H1 (cell line): ENCODE measurements around the gene GNAI2. TPM values are rescaled to one million over a fixed set of nuclear protein-coding genes. Genes with fewer than 3 reads are reported as not detected.
A peak's percentile ranks its signal among the peaks of the same experiment; 100 is the strongest.

Experiments used
- CTCF ChIA-PET: fragments of 300-600 bp; sonication (Branson Sonifier 250); formaldehyde crosslinking; loops from one replicate; lab custom pipeline; 2021; ENCODE audit not compliant: partially characterized antibody; lab: Charles Lee
- POLR2A ChIA-PET: fragments of 300-600 bp; sonication (Branson Sonifier 250); formaldehyde crosslinking; loops from one replicate; lab custom pipeline; 2021; ENCODE audit warnings: inconsistent platforms; ENCODE audit not compliant: partially characterized antibody; lab: Charles Lee
- DNase-seq, 2 experiments: peaks; one replicate each; pipeline versions ENCODE4 v3.0.0 to v3.0.0-alpha.2; 2010 to 2022; ENCODE audit warnings: low spot score in 2 of 2, low read depth in 1 of 2, mixed read lengths in 1 of 2
- FAIRE-seq: peaks from 2 replicates; lab custom pipeline; 2011; peaks lifted over from hg19 to GRCh38; lab: Jason Lieb, UNC
- H2AFZ ChIP-seq: 2 replicates; pipeline ENCODE4 v1.8.1; 2012; ENCODE audit warnings: low read length, inconsistent platforms
- H2AK5ac ChIP-seq: 2 replicates; pipeline ENCODE4 v1.6.1; 2013; ENCODE audit warnings: low read depth, low read length
- H2BK120ac ChIP-seq: replicated peaks from 2 replicates; pipeline ENCODE3; 2013; ENCODE audit warnings: low read depth, low read length, inconsistent platforms
- H2BK12ac ChIP-seq: 2 replicates; pipeline ENCODE4 v1.6.1; 2013; ENCODE audit warnings: low read depth, low read length
- H2BK15ac ChIP-seq: 2 replicates; pipeline ENCODE4 v1.6.1; 2013; ENCODE audit warnings: low read length
- H2BK20ac ChIP-seq: 2 replicates; pipeline ENCODE4 v1.6.1; 2013; ENCODE audit warnings: low read length
- H2BK5ac ChIP-seq: 2 replicates; pipeline ENCODE4 v1.6.1; 2013; ENCODE audit warnings: low read depth, low read length
- H3K14ac ChIP-seq: 2 replicates; pipeline ENCODE4 v1.6.1; 2013; ENCODE audit warnings: inconsistent platforms; ENCODE audit not compliant: insufficient read length
- H3K18ac ChIP-seq: 2 replicates; pipeline ENCODE4 v1.6.1; 2013; ENCODE audit warnings: low read length; ENCODE audit errors: extremely low read depth
- H3K23ac ChIP-seq: 2 replicates; pipeline ENCODE4 v1.6.1; 2013; ENCODE audit warnings: inconsistent platforms; ENCODE audit not compliant: insufficient read length
- H3K23me2 ChIP-seq: 2 replicates; pipeline ENCODE4 v1.6.1; 2013; ENCODE audit warnings: low read depth, low read length
- H3K27ac ChIP-seq: 2 replicates; pipeline ENCODE4 v1.6.1; 2011; ENCODE audit warnings: low read depth, low read length, inconsistent platforms
- H3K27me3 ChIP-seq, 4 experiments: replicated peaks in 1 of 4; 1 replicate in 1 of 4; 2 replicates in 3 of 4; pipeline versions ENCODE4 v1.6.1 to v1.8.1; 2011 to 2013; ENCODE audit warnings: low read length in 3 of 4, mild to moderate bottlenecking in 3 of 4, inconsistent platforms in 2 of 4, mixed read lengths in 2 of 4, moderate library complexity in 1 of 4; ENCODE audit not compliant: control insufficient read depth in 3 of 4, insufficient read depth in 3 of 4; ENCODE audit errors: extremely low read depth in 1 of 4
- H3K36me3 ChIP-seq, 4 experiments: 2 replicates each; pipeline versions ENCODE4 v1.6.1 to v1.8.1; 2011 to 2013; ENCODE audit warnings: mild to moderate bottlenecking in 4 of 4, low read length in 3 of 4, moderate library complexity in 2 of 4, control low read depth in 1 of 4, inconsistent platforms in 1 of 4; ENCODE audit not compliant: insufficient read depth in 4 of 4, control insufficient read depth in 2 of 4
- H3K4ac ChIP-seq: replicated peaks from 2 replicates; pipeline ENCODE3; 2013; ENCODE audit warnings: low read length, low read depth, mixed read lengths, inconsistent platforms; ENCODE audit not compliant: insufficient read length
- H3K4me1 ChIP-seq, 4 experiments: replicated peaks in 1 of 4; 1 replicate in 1 of 4; 2 replicates in 3 of 4; pipeline versions ENCODE4 v1.6.1 to v1.8.1; 2011 to 2013; ENCODE audit warnings: low read length in 3 of 4, inconsistent platforms in 2 of 4, mixed read lengths in 1 of 4; ENCODE audit not compliant: insufficient read depth in 4 of 4, control insufficient read depth in 3 of 4
- H3K4me2 ChIP-seq, 2 experiments: 2 replicates each; pipeline versions ENCODE4 v1.6.1 to v1.8.1; 2011 to 2013; ENCODE audit warnings: low read depth in 2 of 2, low read length in 2 of 2, control low read depth in 1 of 2, inconsistent platforms in 1 of 2, mild to moderate bottlenecking in 1 of 2; ENCODE audit not compliant: insufficient read depth in 1 of 2
- H3K4me3 ChIP-seq, 4 experiments: fragments of 200-600, 300-600 bp in 1 of 4; sonication (generic), shearing (Covaris generic), sonication (Bioruptor Twin) in 1 of 4; 2 replicates each; pipeline versions ENCODE4 v1.5.1 to v1.8.1; 2011 to 2016; ENCODE audit warnings: low read length in 4 of 4, low read depth in 3 of 4, control low read depth in 2 of 4, inconsistent platforms in 2 of 4, mild to moderate bottlenecking in 2 of 4, mixed read lengths in 1 of 4, moderate library complexity in 1 of 4; ENCODE audit not compliant: insufficient read depth in 2 of 4; ENCODE audit errors: extremely low read depth in 1 of 4
- H3K56ac ChIP-seq: replicated peaks from 2 replicates; pipeline ENCODE3; 2013; ENCODE audit warnings: low read depth, mild to moderate bottlenecking, mixed read lengths, low read length, inconsistent platforms; ENCODE audit not compliant: insufficient read length
- H3K79me1 ChIP-seq: 2 replicates; pipeline ENCODE4 v1.6.1; 2013; ENCODE audit warnings: low read depth, low read length, control low read depth
- H3K79me2 ChIP-seq, 2 experiments: 2 replicates each; pipeline versions ENCODE4 v1.6.1 to v1.8.1; 2012 to 2013; ENCODE audit warnings: low read length in 2 of 2, mild to moderate bottlenecking in 2 of 2, inconsistent platforms in 1 of 2; ENCODE audit not compliant: insufficient read depth in 2 of 2, control insufficient read depth in 1 of 2
- H3K9ac ChIP-seq, 4 experiments: replicated peaks in 1 of 4; 1 replicate in 1 of 4; 2 replicates in 3 of 4; pipeline versions ENCODE4 v1.6.1 to v1.8.1; 2011 to 2013; ENCODE audit warnings: low read depth in 3 of 4, low read length in 3 of 4, control low read depth in 2 of 4, mild to moderate bottlenecking in 2 of 4, moderate library complexity in 2 of 4, inconsistent platforms in 1 of 4; ENCODE audit errors: extremely low read depth in 1 of 4
- H3K9me3 ChIP-seq, 2 experiments: 2 replicates each; pipeline versions ENCODE4 v1.6.1 to v1.8.1; 2012 to 2013; ENCODE audit warnings: mild to moderate bottlenecking in 2 of 2, moderate library complexity in 2 of 2, control low read depth in 1 of 2, inconsistent platforms in 1 of 2, low read depth in 1 of 2, low read length in 1 of 2, mixed read lengths in 1 of 2; ENCODE audit not compliant: insufficient read depth in 2 of 2
- H4K20me1 ChIP-seq, 2 experiments: replicated peaks in 1 of 2; 2 replicates each; pipeline versions ENCODE3 to v1.8.1; 2011 to 2013; ENCODE audit warnings: inconsistent platforms in 2 of 2, low read length in 2 of 2, mild to moderate bottlenecking in 1 of 2; ENCODE audit not compliant: insufficient read depth in 2 of 2, control insufficient read depth in 1 of 2
- H4K5ac ChIP-seq: 2 replicates; pipeline ENCODE4 v1.6.1; 2013; ENCODE audit warnings: low read length, low read depth, mixed read lengths, inconsistent platforms; ENCODE audit not compliant: insufficient read length
- H4K8ac ChIP-seq: 2 replicates; pipeline ENCODE4 v1.8.0; 2013; ENCODE audit warnings: mild to moderate bottlenecking, moderate library complexity, low read length, inconsistent platforms; ENCODE audit not compliant: insufficient read depth; ENCODE audit errors: extremely low read depth
- H4K91ac ChIP-seq: replicated peaks from 2 replicates; pipeline ENCODE3; 2013; ENCODE audit warnings: low read length, mixed read lengths, inconsistent platforms; ENCODE audit not compliant: insufficient read length
- CREB1 ChIP-seq: IDR thresholded peaks from 2 replicates; pipeline ENCODE4 v1.6.1; 2012; ENCODE audit warnings: inconsistent platforms
- KDM1A ChIP-seq: fragments of 200-600, 300-600 bp; sonication (generic); IDR thresholded peaks from 2 replicates; pipeline ENCODE4 v1.7.1; 2016; ENCODE audit warnings: mild to moderate bottlenecking, low read length, borderline replicate concordance
- KDM4A ChIP-seq: IDR thresholded peaks from one replicate; pipeline ENCODE4 v1.7.1; 2012; ENCODE audit warnings: low read depth, mild to moderate bottlenecking, moderate library complexity, low read length, inconsistent platforms; ENCODE audit not compliant: severe bottlenecking
- RBBP5 ChIP-seq: IDR thresholded peaks from 2 replicates; pipeline ENCODE4 v1.7.1; 2012; ENCODE audit warnings: low read depth, mild to moderate bottlenecking, inconsistent platforms, low read length, moderate library complexity, borderline replicate concordance
- SP4 ChIP-seq: IDR thresholded peaks from 2 replicates; pipeline ENCODE4 v1.6.1; 2012; ENCODE audit warnings: low read length, inconsistent platforms
- WGBS, 2 experiments: shearing (Covaris generic) in 1 of 2; methylation state at CpG; one replicate each; pipeline versions ENCODE4 v1.1.6 to v1.1.7; 2013 to 2015; ENCODE audit warnings: low lambda C conversion rate in 2 of 2, mixed read lengths in 2 of 2, inconsistent platforms in 1 of 2, low coverage in 1 of 2, missing lambda C conversion rate in 1 of 2; ENCODE audit not compliant: insufficient replicate concordance in 2 of 2, insufficient coverage in 1 of 2, insufficient read length in 1 of 2; ENCODE audit errors: extremely low coverage in 1 of 2, missing lambda C conversion rate in 1 of 2; 5-methylcytosine and 5-hydroxymethylcytosine counted together
- polyA plus RNA-seq, 7 experiments: library from polyadenylated mRNA; depleted of rRNA in 3 of 7; stranded (reverse) in 5 of 7; unstranded in 2 of 7; fragments of >200 nt in 5 of 7; fragments of 200-250 nt in 2 of 7; gene quantifications; 1 replicate in 5 of 7; 2 replicates in 1 of 7; 4 replicates in 1 of 7; pipeline versions ENCODE4 v1.2.1 to v1.2.3, GENCODE V29; 2011 to 2013; ENCODE audit warnings: missing spikeins in 2 of 7, mixed read lengths in 2 of 7
- total RNA-seq: library from RNA; stranded (reverse); fragmentation: NEBNext Ultra II Directional; extraction: Animal tissue kit (Norgen Biotek cat#: 25700); gene quantifications from 2 replicates; pipeline ENCODE4 v1.2.1, GENCODE V29; 2021

The GNAI2 gene
- total and polyA plus RNA-seq, 2 of the 8 experiments (the other 6 are each of a cell fraction or from before 2014, with no cell fraction given) = 168 to 539 TPM

DNA sequence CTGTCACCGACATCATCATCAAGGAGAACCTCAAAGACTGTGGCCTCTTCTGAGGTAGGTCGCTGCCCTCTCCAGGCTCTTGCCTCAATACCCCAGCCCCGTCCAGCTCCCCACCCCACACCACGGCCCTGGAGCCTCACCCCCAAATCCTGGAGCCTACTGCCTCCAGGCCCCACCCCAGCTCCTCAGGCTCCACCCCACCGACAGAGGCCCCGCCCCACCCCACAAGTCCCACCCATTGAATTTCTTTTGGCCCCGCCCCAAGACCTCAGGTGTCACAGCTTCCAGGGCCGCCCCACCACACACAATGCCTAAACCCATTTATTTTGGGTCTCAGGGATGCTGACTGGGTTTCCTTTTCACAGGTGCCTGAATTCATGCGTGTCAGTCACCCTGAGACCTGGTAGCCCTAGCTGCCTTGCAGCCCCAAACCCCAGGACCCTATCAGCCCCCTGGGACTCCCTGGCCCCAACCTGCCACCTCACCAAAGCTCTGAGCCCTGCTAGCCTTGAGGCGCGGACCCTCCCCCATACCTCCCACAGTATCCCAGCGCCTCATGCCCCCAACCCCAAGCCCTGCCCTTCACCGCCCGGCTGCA lies 41.0 kb upstream of the GNAI2 start:
- Histone ChIP-seq H3K9ac (no peak overlapping the region), H3K79me2 (no peaks in the 10 kb centered on the region), H4K8ac (no peak overlapping the region; the same call in 1 of the 2 replicates), H4K20me1 (peaks cover 0 to 1% of the 10 kb centered on the region in 2 experiments), H4K91ac (peak overlapping the region; percentile 17)
- peak in 1 of 2 experiments; percentile 82 for DNase-seq
- WGBS, 2 experiments = 73% methylated on average over 9 of the region's 14 CpGs; no CpG with 5 or more reads in 1 of the 2 experiments
- TF ChIP-seq RBBP5 (peak; percentile 14; the same call in 1 of the 2 replicates), KDM4A (peak; percentile 15), KDM1A (0 out of 2 replicates have a peak, but pooled peaks have one; percentile 8), CREB1 (no peak), SP4 (no peak)
- TF ChIP-seq, all 59 proteins: peak for 3
- Histone ChIP-seq H2BK5ac (peak overlapping the region; percentile 54; the same call in 1 of the 2 replicates), H3K4ac (no peak overlapping the region), H3K23me2 (peaks cover 2% of the 10 kb centered on the region; the same call in 1 of the 2 replicates), H3K23ac (no peak overlapping the region), H2BK20ac (no peak overlapping the region), H3K4me3 (peak overlapping the region in 1 of 4 experiments; percentile 36; a peak in 2 of 8 replicates), H3K4me2 (peak overlapping the region; percentile 49 to 56), H3K9me3 (no peaks in the 10 kb centered on the region), H3K14ac (no peak overlapping the region), H2BK120ac (no peak overlapping the region), H3K27me3 (peaks cover 0 to 12% (median 4%) of the 10 kb centered on the region in 4 experiments; a peak in 3 of 7 replicates), H3K36me3 (no peaks in the 10 kb centered on the region), H3K27ac (no peak overlapping the region; the same call in 1 of the 2 replicates), H3K18ac (no peak overlapping the region), H3K4me1 (peaks cover 0 to 14% (median 7%) of the 10 kb centered on the region in 4 experiments; a peak in 5 of 7 replicates), H3K56ac (no peak overlapping the region), H2AK5ac (no peak overlapping the region), H2BK12ac (peak overlapping the region; percentile 1; the same call in 1 of the 2 replicates), H3K79me1 (no peaks in the 10 kb centered on the region), H2AFZ (no peak overlapping the region; the same call in 1 of the 2 replicates), H4K5ac (no peak overlapping the region), H2BK15ac (peak overlapping the region; percentile 46; the same call in 1 of the 2 replicates)
- POLR2A ChIA-PET = interaction anchor here (1.0 to 11.9 kb wide), 14 partner anchors 10 to 73 kb away, joined by 3 to 128 read pairs (median 7); partner anchors contain the start of gene SLC38A3
- CTCF ChIA-PET = interaction anchor here (0.7 to 19.7 kb wide), 19 partner anchors 20 to 378 kb away, joined by 3 to 1138 read pairs (median 11); partner anchors contain the start of genes GNAI2, HYAL2, SEMA3B and SLC38A3
- FAIRE-seq = no peak
